Sigmoid colon (tissue), 7 donors: ENCODE results near the gene ITK. TPM values are rescaled to one million over a fixed set of nuclear protein-coding genes. Genes with fewer than 3 reads are reported as not detected.

Experiments used
- DNase-seq: peaks from one replicate; pipeline ENCODE4 v3.0.0-alpha.2; 2019
- H3K27ac ChIP-seq, 4 donors: fragments of 200-600 bp; sonication (generic); one replicate each; pipeline ENCODE4 v1.5.1; 2016 to 2019; ENCODE audit warnings: mild to moderate bottlenecking in 1 of 4
- H3K27me3 ChIP-seq, 3 donors: fragments of 200-600 bp; sonication (generic); one replicate each; pipeline ENCODE4 v1.5.1; 2019; ENCODE audit warnings: mild to moderate bottlenecking in 1 of 3
- H3K36me3 ChIP-seq, 4 donors: fragments of 200-600 bp; sonication (generic); one replicate each; pipeline ENCODE4 v1.5.1; 2016 to 2019
- H3K4me1 ChIP-seq, 4 donors: fragments of 200-600 bp; sonication (generic); one replicate each; pipeline ENCODE4 v1.5.1; 2017 to 2019
- H3K4me3 ChIP-seq, 4 donors: fragments of 200-600 bp; sonication (generic); one replicate each; pipeline ENCODE4 v1.5.1; 2017 to 2019; ENCODE audit warnings: mild to moderate bottlenecking in 2 of 4, moderate library complexity in 1 of 4
- H3K9me3 ChIP-seq, 4 donors: fragments of 200-600 bp in 3 of 4; sonication (generic) in 3 of 4; one replicate each; pipeline versions ENCODE4 v1.5.1 to v1.6.1; 2013 to 2019
- CTCF ChIP-seq, 4 experiments: fragments of 450-650 bp in 3 of 4; fragments of 200-600 bp in 1 of 4; IDR thresholded peaks; one replicate each; pipeline ENCODE4 v1.5.1; 2016 to 2019; ENCODE audit warnings: antibody characterized with exemption in 4 of 4, mild to moderate bottlenecking in 3 of 4, moderate library complexity in 2 of 4
- EP300 ChIP-seq, 4 donors: sonication (generic); formaldehyde crosslinking; IDR thresholded peaks; one replicate each; pipeline ENCODE4 v1.6.1; 2017; ENCODE audit warnings: antibody characterized with exemption in 4 of 4
- POLR2A ChIP-seq, 2 donors: fragments of 450-650 bp; IDR thresholded peaks; one replicate each; pipeline ENCODE4 v1.6.1; 2016; ENCODE audit warnings: antibody characterized with exemption in 2 of 2, mild to moderate bottlenecking in 2 of 2, moderate library complexity in 2 of 2
- POLR2AphosphoS5 ChIP-seq, 4 donors: sonication (generic); formaldehyde crosslinking; IDR thresholded peaks; one replicate each; pipeline ENCODE4 v1.6.1; 2017; ENCODE audit warnings: antibody characterized with exemption in 4 of 4
- WGBS, 2 donors: extraction: QIAGEN DNeasy Blood & Tissue Kit; methylation state at CpG; one replicate each; pipeline ENCODE4 v1.1.7; 2013; 5-methylcytosine and 5-hydroxymethylcytosine counted together
- intact Hi-C: fragments of 100-400 bp; cut with DNase I; formaldehyde crosslinking; loops from one replicate; pipeline ENCODE4 v1.15.1; 2023
- polyA plus RNA-seq, 3 donors: library from polyadenylated mRNA; stranded (reverse); fragments of 200-250 nt; gene quantifications; one replicate each; pipeline ENCODE4 v1.2.3, GENCODE V29; 2013
- total RNA-seq, 4 donors: library from RNA; depleted of rRNA; stranded (reverse); fragments of >200 nt; gene quantifications; one replicate each; pipeline ENCODE4 v1.1.0, GENCODE V29; 2016
- donor health status: healthy with polysubstance abuse.
- donor health status: Bipolar disorder and iron deficiency.
- donor health status: healthy.

Gene ITK
- total and polyA plus RNA-seq, 7 donors, result 0.60 to 15.1 (median 1.5) TPM

- TF ChIP-seq POLR2A (IDR thresholded peaks at IDR 0.05), result no peak
- no peak for TF ChIP-seq POLR2AphosphoS5 (IDR thresholded peaks at IDR 0.05)
- TF ChIP-seq CTCF (IDR thresholded peaks at IDR 0.05), result no peak
- no peak for TF ChIP-seq EP300 (IDR thresholded peaks at IDR 0.05)
- Histone ChIP-seq H3K4me1 (no peaks in the 10 kb centered on the region), H3K36me3 (no peaks in the 10 kb centered on the region), H3K27ac (no peak overlapping the region), H3K4me3 (no peak overlapping the region), H3K9me3 (no peaks in the 10 kb centered on the region), H3K27me3 (peaks cover 0 to 4% (median 0%) of the 10 kb centered on the region in 3 donors)
- intact Hi-C loops, result no loop called here
- DNase-seq, result no peak
These were observed 15.4 kb downstream of the ITK start for GRCh38 chr5:157196045-157196444.

GRCh38 chr5:157197086-157197485 is 16.4 kb downstream of the ITK start:
- no peak for DNase-seq
- 80 to 91% methylated on average over 3 of the region's 3 CpGs for WGBS, 2 donors

GRCh38 chr5:157198277-157198986 is 17.8 kb downstream of the ITK start:
- H3K9me3 ChIP-seq, result no peaks in the 10 kb centered on the region
- no peak overlapping the region for H3K27ac ChIP-seq
- H3K4me3 ChIP-seq, result no peak overlapping the region
- H3K36me3 ChIP-seq, result no peaks in the 10 kb centered on the region
- no peaks in the 10 kb centered on the region for H3K27me3 ChIP-seq
- TF ChIP-seq CTCF (IDR thresholded peaks at IDR 0.05) (no peak), POLR2A (IDR thresholded peaks at IDR 0.05) (no peak), EP300 (IDR thresholded peaks at IDR 0.05) (no peak), POLR2AphosphoS5 (IDR thresholded peaks at IDR 0.05) (no peak)
- H3K4me1 ChIP-seq, result no peaks in the 10 kb centered on the region
- intact Hi-C loops, result no loop called here
- no peak for DNase-seq
- WGBS, 2 donors, result 42 to 45% methylated on average over 5 of the region's 5 CpGs

More at GRCh38 chr5:157197086-157197485, 16.4 kb downstream of the ITK start:
- no peaks in the 10 kb centered on the region for H3K9me3 ChIP-seq
- peaks cover 0 to 4% (median 0%) of the 10 kb centered on the region in 3 donors for H3K27me3 ChIP-seq
- no peaks in the 10 kb centered on the region for H3K4me1 ChIP-seq
- no peak overlapping the region for H3K27ac ChIP-seq
- TF ChIP-seq EP300 (IDR thresholded peaks at IDR 0.05), result no peak
- no peak for TF ChIP-seq CTCF (IDR thresholded peaks at IDR 0.05)
- TF ChIP-seq POLR2AphosphoS5 (IDR thresholded peaks at IDR 0.05), result no peak
- intact Hi-C loops, result no loop called here
- H3K4me3 ChIP-seq, result no peak overlapping the region
- H3K36me3 ChIP-seq, result no peaks in the 10 kb centered on the region

GRCh38 chr5:157201857-157202256 is 21.2 kb downstream of the ITK start:
- 77 to 79% methylated on average over 4 of the region's 4 CpGs for WGBS, 2 donors
- intact Hi-C loops, result no loop called here
- no peak overlapping the region for H3K27ac ChIP-seq
- H3K36me3 ChIP-seq, result no peaks in the 10 kb centered on the region
- H3K4me3 ChIP-seq, result no peak overlapping the region
- H3K9me3 ChIP-seq, result no peaks in the 10 kb centered on the region
- H3K4me1 ChIP-seq, result no peaks in the 10 kb centered on the region
- DNase-seq, result no peak
- no peaks in the 10 kb centered on the region for H3K27me3 ChIP-seq
- no peak for TF ChIP-seq EP300 (IDR thresholded peaks at IDR 0.05)
- no peak for TF ChIP-seq POLR2A (IDR thresholded peaks at IDR 0.05)
- TF ChIP-seq CTCF (IDR thresholded peaks at IDR 0.05), result no peak
- no peak for TF ChIP-seq POLR2AphosphoS5 (IDR thresholded peaks at IDR 0.05)

- H3K36me3 ChIP-seq, result no peaks in the 10 kb centered on the region
- H3K4me3 ChIP-seq, result no peak overlapping the region
- H3K4me1 ChIP-seq, result no peaks in the 10 kb centered on the region
- TF ChIP-seq CTCF (IDR thresholded peaks at IDR 0.05) (no peak), POLR2AphosphoS5 (IDR thresholded peaks at IDR 0.05) (no peak), EP300 (IDR thresholded peaks at IDR 0.05) (no peak), POLR2A (IDR thresholded peaks at IDR 0.05) (no peak)
- intact Hi-C loops, result no loop called here
- no peaks in the 10 kb centered on the region for H3K27me3 ChIP-seq
- no peak for DNase-seq
- no peak overlapping the region for H3K27ac ChIP-seq
- WGBS, 2 donors, result 49 to 55% methylated on average over 4 of the region's 4 CpGs
- no peaks in the 10 kb centered on the region for H3K9me3 ChIP-seq
These were observed 22.8 kb downstream of the ITK start for GRCh38 chr5:157203417-157203816.
